GM18520 (cell line): ENCODE results near the gene C17orf107.
"Not testable (repeated sequence)": the region's sequence is repeated elsewhere in the genome, so short reads cannot be mapped to it uniquely, and the experiment has no call there.

ENCODE experiments used
- ATAC-seq: cut with Tn5 transposase; IDR thresholded peaks from one replicate; pipeline ENCODE4 v1.9.1; 2021; ENCODE audit not compliant: unreplicated experiment

The C17orf107 gene

DNA sequence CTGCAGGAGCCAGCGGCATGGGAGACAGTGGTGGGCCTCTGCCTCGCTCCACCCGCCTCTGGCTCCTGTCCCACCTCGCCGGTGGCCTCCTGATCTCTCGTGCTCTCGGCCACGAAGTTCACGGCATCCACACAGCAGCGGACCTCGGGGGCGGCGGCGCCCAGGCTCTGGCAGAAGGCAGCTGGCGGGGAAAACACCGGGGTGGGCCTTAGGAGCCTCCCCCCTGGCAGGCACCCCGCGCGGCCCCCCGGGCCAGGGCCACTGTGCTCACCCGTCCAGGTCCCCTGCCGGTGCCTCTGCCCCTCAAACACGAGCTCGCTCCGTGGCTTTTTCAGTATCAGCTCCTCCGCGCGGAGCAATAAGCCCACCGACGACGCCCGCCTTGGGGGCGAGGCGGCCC lies 409 bp upstream of the C17orf107 start:
- ATAC-seq = no peak

DNA sequence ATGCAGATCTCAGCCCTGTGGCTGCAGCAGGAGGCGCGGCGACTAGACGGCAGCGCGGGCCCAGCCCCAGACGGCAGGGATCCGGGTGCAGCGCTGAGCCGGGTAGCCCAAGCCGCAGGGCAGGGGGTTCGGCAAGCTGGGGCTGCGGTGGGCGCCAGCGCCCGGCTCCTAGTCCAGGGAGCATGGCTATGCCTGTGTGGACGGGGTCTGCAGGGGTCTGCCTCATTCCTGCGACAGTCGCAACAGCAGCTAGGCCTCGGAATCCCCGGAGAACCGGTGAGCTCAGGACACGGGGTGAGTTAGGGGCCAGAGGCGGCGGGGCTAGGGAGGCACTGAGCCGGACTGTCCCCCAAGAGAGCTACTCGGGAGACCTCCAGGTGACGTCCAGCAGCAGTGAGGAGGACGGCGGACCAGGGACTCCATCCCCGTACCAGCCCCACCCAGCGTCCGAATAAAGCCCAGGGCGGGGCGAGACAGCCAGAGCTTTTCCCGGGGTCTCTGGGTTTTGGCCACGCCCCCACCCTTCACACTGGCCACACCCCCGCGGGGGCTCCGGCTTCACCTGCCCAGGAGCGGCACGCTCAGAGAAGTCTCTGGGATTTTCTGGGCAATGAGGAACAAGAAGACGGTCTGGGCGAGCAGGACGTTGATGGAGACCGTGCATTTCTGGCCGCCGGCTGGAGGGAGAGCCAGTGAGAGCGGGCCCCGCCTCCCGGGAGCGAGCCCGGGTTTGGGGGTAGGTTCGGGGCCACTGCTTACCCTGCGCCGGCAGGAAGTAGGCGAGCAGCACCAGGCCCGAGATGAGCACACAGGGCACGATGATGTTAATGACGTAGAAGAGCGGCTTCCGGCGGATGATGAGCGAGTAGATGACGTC lies 1.1 kb downstream of the C17orf107 start:
- no peak for ATAC-seq

- no peak for ATAC-seq
Measured at GRCh38 chr17:4901108-4901647, 1.8 kb downstream of the C17orf107 start.

GRCh38 chr17:4901648-4902344 lies 2.5 kb downstream of the C17orf107 start:
- no peak for ATAC-seq

DNA sequence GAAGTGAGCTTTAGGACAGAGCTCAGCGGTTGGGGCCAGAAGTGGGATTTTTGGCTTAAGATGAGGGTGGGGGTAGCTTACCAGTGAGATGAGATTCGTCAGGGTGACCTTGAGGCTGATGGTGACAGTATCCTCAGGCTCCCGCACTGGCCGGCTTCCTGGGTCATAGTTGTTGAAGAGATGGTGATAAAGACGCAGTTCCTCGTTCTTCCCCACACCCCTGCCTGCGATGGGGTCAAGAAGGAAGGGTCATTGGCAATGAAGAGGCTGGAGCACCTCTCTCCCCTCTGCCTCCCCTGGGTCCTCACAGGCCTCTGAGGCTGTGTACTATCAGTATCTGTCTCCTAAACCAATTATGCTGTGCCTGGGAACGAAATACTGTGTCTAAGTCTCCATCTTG lies 3.2 kb downstream of the C17orf107 start:
- ATAC-seq = no peak

- no peak for ATAC-seq
Measured at GRCh38 chr17:4903051-4903818, 3.9 kb downstream of the C17orf107 start, which contains the start of gene CHRNE. CHRNE (minus strand) TSS chr17:4903098; CDS start chr17:4903063, 35 bp downstream.

- not testable (repeated sequence) for ATAC-seq
Measured at GRCh38 chr17:4906642-4907041, 7.3 kb downstream of the C17orf107 start.

- ATAC-seq = no peak
Measured at GRCh38 chr17:4908301-4908700, 9.0 kb downstream of the C17orf107 start.

DNA sequence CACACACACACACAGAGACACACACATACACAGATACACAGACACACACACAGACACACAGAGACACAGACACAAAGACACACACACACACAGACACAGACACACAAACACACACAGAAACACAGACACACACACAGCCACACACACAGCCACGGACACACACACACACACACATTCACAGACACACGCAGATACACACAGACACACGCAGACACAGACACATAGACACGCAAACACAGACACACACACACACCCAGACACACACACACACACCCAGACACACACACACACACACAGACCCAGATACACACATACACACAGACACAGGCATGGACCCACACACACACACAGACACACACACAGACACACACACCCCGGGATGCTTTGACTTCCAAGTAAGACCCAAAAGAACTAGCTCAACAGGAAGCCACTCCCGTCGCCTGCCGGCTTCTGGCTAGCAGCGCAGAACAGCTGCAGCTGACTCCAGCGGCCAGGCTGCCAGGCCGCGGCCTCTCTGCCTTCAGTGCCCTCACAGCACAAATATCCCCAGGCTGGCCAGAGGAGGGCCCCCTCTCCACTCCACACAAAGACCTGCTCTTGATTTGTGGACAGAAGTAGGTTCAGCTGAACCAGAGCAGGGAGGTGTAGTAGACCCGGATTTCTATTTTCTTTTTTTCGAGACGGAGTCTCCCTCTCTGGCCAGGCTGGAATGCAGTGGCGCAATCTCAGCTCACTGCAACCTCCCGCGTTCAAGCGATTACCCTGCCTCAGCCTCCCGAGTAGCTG lies 9.6 kb downstream of the C17orf107 start:
- no peak for ATAC-seq

DNA sequence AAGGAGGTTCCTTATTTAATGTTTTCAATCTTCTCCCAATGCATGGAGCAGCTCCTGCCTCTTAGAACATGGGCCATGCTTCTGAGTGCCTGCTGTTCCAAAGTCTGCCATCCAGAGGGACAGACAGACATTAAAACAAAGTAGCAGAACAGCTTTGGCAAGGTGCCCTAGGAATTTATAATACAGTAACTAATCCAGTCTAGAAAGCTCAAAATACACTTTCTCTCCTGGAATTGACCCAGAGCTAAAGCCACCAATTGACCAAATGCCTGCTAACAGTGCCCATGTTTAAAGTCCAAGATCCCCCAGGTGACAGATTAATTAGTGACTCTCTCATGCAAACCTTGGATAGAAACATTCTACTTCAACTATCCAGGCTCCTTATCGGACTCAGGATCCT lies 14.7 kb downstream of the C17orf107 start:
- ATAC-seq = no peak

- not testable (repeated sequence) for ATAC-seq
Measured at GRCh38 chr17:4914551-4914950, 15.2 kb downstream of the C17orf107 start.

DNA sequence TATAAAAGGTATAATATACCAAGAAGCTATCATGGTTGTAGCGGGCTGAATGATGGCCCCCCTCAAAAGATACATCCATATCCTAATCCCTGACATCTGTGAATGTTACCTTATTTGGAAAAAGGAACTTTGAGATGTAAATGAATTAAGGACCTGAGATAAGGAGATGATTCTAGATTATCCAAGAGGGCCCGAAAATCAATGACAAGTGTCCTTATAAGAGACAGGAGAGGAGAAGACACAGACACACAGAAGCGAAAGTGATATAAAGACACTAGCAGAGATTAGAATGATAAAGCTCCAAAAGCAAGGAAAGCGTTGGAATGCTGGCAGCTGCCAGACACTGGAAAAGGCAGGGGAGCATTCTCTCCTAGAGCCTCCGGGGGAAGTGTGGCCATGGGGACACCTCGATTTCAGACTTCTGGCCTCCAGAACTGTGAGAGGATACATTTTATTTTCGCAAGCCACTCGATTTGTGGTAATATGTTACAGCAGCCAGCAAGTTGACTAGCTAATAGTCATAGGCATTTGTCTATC lies 20.2 kb downstream of the C17orf107 start:
- no peak for ATAC-seq

DNA sequence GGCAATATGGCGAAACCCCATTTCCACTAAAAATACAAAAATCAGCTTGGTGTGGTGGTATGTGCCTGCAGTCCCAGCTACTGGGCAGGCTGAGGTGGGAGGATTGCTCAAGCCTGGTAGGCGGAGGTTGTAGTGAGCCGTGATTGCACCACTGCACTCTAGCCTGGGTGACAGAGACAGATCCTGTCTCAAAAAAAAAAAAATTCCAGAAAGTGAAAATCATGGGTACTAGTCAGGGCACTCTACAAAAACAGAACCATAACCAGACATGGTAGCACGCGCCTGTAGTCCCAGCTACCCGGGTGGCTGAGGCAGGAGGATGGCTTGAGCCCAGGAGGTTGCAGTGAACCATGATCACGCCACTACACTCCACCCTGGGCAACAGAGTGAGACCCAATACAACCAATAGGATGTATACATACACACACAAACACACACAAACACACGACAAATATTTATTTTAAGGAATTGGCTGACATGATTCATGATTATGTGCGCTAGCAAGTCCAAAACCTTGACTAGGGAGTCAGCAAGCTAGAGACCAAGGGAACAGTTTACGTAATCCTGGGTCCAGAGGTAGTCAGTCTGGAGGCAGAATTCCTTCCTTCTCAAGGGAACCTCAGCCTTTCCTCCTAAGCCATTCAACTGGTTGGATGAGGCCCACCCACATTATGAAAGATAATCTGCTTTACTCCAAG lies 21.2 kb downstream of the C17orf107 start:
- no peak for ATAC-seq

DNA sequence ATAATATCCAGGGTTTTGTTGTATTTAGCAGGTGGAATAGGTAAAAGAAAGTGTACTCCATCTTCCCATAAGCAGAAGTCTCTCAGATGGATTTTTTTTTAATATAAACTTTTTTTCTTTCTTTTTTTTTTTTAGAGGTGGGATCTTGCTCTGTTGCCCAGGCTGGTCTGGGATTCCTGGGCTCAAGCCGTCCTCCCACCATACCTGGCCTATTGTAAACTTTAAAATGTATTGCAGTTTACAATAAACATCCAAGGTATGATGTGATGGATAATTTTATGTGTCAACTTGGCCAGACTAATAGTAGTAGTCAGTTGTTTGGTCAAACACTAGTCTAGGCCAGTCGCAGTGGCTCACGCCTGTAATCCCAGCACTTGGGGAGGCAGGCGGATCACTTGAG lies 22.0 kb downstream of the C17orf107 start:
- ATAC-seq = no peak

DNA sequence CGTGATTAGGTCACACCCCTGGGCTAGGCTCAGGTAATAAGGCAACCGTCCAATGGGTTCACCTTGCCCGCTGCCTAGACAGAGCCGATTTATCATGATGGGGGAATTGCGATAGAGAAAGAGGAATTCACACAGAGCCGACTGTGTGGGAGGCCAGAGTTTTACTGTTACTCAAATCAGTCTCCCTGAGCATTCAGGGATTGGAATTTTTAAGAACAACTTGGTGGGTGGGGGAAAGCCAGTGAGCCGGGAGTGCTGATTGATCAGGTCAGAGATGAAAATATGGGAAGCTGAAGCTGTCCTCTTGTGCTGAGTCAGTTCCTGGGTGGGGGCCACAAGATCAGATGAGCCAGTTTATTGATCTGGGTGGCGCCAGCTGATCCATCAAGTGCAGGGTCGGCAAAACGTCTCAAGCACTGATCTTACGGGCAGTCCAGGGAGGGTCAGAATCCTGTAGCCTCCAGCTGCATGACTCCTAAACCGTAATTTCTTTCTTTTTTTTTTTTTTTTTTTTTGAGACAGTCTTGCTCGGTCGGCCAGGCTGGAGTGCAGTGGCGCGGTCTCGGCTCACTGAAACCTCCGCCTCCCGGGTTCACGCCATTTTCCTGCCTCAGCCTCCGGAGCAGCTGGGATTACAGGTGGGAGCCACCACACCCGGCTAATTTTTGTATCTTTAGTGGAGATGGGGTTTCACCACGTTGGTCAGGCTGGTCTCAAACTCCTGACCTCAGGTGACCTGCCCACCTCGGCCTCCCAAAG lies 27.4 kb downstream of the C17orf107 start:
- ATAC-seq = not testable (repeated sequence)

DNA sequence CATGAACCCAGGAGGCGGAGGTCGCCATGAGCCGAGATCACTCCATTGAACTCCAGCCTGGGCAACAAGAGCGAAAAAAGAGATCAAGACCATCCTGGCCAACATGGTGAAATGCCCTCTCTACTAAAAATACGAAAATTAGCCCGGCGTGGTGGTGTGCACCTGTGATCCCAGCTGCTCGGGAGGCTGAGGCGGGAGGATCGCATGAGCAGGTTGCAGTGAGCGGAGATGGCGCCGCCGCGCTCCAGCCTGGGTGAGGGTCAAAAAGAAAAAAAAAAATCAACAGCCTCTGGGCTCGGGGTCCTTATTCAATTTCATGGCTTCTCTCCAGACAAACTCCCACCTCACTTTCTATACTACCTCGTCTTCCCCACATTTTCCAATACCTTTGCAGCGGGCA lies 29.5 kb downstream of the C17orf107 start:
- no peak for ATAC-seq

- no peak for ATAC-seq
Measured at GRCh38 chr17:4931963-4932362, 32.6 kb downstream of the C17orf107 start, which contains the start of gene GP1BA. GP1BA (plus strand) TSS chr17:4932277; CDS start chr17:4932605, 328 bp downstream.

DNA sequence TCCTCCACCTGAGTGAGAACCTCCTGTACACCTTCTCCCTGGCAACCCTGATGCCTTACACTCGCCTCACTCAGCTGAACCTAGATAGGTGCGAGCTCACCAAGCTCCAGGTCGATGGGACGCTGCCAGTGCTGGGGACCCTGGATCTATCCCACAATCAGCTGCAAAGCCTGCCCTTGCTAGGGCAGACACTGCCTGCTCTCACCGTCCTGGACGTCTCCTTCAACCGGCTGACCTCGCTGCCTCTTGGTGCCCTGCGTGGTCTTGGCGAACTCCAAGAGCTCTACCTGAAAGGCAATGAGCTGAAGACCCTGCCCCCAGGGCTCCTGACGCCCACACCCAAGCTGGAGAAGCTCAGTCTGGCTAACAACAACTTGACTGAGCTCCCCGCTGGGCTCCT lies 33.4 kb downstream of the C17orf107 start:
- no peak for ATAC-seq

GRCh38 chr17:4933646-4934045 lies 34.3 kb downstream of the C17orf107 start:
- no peak for ATAC-seq
